GM12891 (cell line): ENCODE results near the gene MDGA2.

ENCODE experiments used
- POLR2A ChIP-seq: IDR thresholded peaks from 2 replicates; pipeline ENCODE4 v1.6.1; 2011; ENCODE audit warnings: low read depth, low read length, control low read depth
- POLR2AphosphoS5 ChIP-seq: IDR thresholded peaks from 2 replicates; pipeline ENCODE4 v1.6.1; 2011; ENCODE audit warnings: low read depth, low read length, control low read depth
- POU2F2 ChIP-seq: IDR thresholded peaks from 2 replicates; pipeline ENCODE4 v1.6.1; 2011; ENCODE audit warnings: low read depth, mild to moderate bottlenecking, control low read depth, low read length, moderate library complexity
- SPI1 ChIP-seq: IDR thresholded peaks from 2 replicates; pipeline ENCODE4 v1.6.1; 2011; ENCODE audit warnings: low read depth, low read length, control low read depth
- TAF1 ChIP-seq: IDR thresholded peaks from 2 replicates; pipeline ENCODE4 v1.6.1; 2011; ENCODE audit warnings: low read depth, low read length, control low read depth

- TF ChIP-seq POLR2AphosphoS5 (no peak), POLR2A (no peak), TAF1 (no peak), POU2F2 (no peak), SPI1 (no peak)
Observed at GRCh38 chr14:47345016-47345415, 330.4 kb downstream of the MDGA2 start.
